VCaP (cell line): ENCODE results near the gene TIMP2.

Experiments
- H3K27ac ChIP-seq: fragments of 450-650 bp; 2 replicates; pipeline ENCODE4 v1.5.1; 2017
- CTCF ChIP-seq: fragments of 450-650 bp; conservative IDR thresholded peaks from 2 replicates; pipeline ENCODE4 v1.5.1; 2017; ENCODE audit warnings: mild to moderate bottlenecking, moderate library complexity

TIMP2 gene

GRCh38 chr17:78896091-78896833 lies 28.9 kb downstream of the TIMP2 start:
- no peak for TF ChIP-seq CTCF
- H3K27ac ChIP-seq, result no peak overlapping the region

GRCh38 chr17:78895322-78895721 lies 29.9 kb downstream of the TIMP2 start:
- TF ChIP-seq CTCF, result no peak
- H3K27ac ChIP-seq, result no peak overlapping the region

DNA sequence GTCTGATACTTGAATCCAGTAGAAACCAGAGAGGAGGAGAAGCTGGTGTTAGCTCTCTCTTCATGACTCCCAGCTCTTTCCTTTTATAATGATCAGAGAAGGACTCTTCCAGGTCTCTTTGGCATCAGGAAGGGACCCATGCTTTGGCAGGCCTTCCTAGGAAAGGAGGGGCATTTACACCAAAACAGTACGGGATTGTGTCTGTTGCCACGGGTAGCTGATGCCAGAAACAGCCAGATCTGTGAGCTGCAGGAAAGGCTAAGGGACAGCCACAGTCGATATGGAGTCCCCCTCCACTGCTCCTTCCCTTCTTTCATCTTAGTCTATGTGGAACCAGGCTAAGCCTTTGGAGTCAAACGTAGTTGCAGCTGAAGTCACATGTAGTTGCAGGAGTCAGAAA lies 31.5 kb downstream of the TIMP2 start:
- no peak for TF ChIP-seq CTCF
- H3K27ac ChIP-seq, result no peak overlapping the region

- TF ChIP-seq CTCF, result no peak
- no peak overlapping the region for H3K27ac ChIP-seq
Observed at GRCh38 chr17:78892936-78893379, 32.2 kb downstream of the TIMP2 start.

GRCh38 chr17:78892520-78892919 lies 32.7 kb downstream of the TIMP2 start:
- TF ChIP-seq CTCF, result no peak
- H3K27ac ChIP-seq, result no peak overlapping the region

GRCh38 chr17:78892062-78892456 lies 33.1 kb downstream of the TIMP2 start:
- no peak for TF ChIP-seq CTCF
- no peak overlapping the region for H3K27ac ChIP-seq

DNA sequence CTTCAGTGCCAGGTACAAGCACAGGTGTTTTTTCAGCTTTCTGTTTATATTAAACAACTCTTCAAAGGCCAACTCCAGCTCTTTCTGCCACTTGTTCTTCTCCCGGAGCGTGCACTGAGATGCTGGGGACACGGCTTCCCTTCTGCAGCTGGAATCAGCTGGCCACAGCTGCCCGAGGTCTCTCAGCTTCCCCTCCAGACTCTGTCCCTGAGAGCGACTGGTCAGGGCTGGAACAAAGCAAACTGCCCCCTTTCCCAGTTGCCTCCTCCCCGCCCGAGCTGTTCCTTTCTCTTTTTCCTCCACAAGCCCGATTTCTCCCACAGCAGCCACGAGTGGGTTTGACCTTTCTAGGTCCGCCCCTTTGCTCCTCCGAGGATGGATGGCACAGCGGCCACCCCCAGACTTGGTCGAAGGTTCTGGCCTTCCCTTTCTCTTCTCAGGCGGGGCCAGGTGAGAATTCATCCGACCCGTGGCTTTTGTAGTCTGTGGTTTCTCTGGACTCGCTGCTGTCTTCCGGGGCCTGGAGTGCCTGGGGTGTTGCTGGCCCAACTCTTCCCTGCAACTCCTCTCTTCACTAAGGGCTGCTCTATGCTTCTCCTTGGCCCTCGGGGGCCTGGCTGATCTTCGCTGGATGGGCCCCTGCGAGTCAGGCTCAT lies 33.7 kb downstream of the TIMP2 start:
- no peak for TF ChIP-seq CTCF
- no peak overlapping the region for H3K27ac ChIP-seq
